ENCODE data around the gene ZFAND2A.
"Not testable (repeated sequence)": the region's sequence is repeated elsewhere in the genome, so short reads cannot be mapped to it uniquely, and the experiment has no call there.

The ZFAND2A gene

DNA sequence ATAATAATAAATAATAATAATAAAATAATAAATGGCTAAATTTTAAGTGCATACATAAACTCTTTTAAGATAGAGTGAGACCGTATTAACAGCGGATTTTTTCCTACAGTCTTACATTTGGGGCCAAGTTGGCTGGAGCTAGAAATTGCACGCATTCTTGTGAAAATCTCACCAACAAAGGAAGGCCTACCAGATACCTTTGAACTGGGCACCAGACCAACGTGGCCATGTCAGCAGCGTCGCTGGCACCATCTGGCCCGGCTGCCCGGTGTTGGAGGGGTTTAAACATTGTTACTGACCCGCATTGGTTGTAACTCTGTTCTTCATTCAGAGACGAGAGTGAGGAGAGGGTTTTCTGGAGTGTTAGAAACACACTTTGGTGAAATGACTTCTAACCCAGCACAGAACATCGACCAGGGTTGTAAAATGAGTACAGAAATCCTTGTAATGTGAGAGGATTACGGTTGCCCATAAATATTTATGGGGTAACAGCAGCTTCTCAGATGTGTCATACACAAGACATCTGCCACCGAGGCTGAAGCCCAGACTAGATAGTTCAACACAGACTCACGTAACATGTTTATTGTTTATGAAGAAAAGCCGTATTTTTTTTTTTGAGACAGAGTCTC lies 38.1 kb upstream of the ZFAND2A start:
- TF ChIP-seq, protein P1, sequence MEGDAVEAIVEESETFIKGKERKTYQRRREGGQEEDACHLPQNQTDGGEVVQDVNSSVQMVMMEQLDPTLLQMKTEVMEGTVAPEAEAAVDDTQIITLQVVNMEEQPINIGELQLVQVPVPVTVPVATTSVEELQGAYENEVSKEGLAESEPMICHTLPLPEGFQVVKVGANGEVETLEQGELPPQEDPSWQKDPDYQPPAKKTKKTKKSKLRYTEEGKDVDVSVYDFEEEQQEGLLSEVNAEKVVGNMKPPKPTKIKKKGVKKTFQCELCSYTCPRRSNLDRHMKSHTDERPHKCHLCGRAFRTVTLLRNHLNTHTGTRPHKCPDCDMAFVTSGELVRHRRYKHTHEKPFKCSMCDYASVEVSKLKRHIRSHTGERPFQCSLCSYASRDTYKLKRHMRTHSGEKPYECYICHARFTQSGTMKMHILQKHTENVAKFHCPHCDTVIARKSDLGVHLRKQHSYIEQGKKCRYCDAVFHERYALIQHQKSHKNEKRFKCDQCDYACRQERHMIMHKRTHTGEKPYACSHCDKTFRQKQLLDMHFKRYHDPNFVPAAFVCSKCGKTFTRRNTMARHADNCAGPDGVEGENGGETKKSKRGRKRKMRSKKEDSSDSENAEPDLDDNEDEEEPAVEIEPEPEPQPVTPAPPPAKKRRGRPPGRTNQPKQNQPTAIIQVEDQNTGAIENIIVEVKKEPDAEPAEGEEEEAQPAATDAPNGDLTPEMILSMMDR (IDR thresholded peaks at IDR 0.05; ENCODE audit: borderline replicate concordance, control extremely low read depth, extremely low read depth, insufficient read depth, missing control alignments): no peak
- in situ Hi-C loops (cut with MboI; ENCODE audit: low sequenced_read_pairs, unreplicated experiment): no loop called here
- no peak for DNase-seq (ENCODE audit: low spot score)

DNA sequence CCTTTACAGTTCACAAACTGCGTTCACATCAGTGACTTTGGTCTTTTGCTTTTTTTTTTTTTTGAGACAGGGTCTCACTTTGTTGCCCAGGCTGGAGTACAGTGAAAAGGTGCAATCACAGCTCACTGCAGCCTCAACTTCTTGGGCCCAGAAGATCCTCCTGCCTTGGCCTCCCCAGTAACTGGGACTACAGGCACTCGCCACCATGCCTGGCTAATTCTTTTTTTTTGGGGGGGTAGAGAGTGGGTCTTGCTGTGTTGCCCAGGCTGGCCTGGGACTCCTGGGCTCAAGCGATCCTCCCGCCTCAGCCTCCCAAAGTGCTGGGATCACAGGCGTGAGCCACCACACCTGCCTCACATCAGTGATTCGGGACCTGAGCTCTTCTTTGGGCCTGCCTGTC lies 37.0 kb upstream of the ZFAND2A start:
- DNase-seq (ENCODE audit: low spot score): no peak
- TF ChIP-seq, protein P1 (IDR thresholded peaks at IDR 0.05; ENCODE audit: borderline replicate concordance, control extremely low read depth, extremely low read depth, insufficient read depth, missing control alignments): no peak
- in situ Hi-C loops (cut with MboI; ENCODE audit: low sequenced_read_pairs, unreplicated experiment): no loop called here

DNA sequence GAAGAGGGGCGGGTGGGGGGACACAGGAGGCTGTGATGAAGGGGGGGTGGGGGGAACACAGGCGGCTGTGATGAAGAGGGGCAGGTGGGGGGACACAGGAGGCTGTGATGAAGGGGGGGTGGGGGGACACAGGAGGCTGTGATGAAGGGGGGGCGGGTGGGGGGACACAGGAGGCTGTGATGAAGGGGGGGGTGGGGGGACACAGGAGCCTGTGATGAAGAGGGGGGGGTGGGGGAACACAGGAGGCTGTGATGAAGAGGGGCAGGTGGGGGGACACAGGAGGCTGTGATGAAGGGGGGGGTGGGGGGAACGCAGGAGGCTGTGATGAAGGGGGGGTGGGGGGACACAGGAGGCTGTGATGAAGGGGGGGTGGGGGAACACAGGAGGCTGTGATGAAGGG lies 36.4 kb upstream of the ZFAND2A start:
- DNase-seq (ENCODE audit: low spot score); in situ Hi-C loops (cut with MboI; ENCODE audit: low sequenced_read_pairs, unreplicated experiment): not testable (repeated sequence)

DNA sequence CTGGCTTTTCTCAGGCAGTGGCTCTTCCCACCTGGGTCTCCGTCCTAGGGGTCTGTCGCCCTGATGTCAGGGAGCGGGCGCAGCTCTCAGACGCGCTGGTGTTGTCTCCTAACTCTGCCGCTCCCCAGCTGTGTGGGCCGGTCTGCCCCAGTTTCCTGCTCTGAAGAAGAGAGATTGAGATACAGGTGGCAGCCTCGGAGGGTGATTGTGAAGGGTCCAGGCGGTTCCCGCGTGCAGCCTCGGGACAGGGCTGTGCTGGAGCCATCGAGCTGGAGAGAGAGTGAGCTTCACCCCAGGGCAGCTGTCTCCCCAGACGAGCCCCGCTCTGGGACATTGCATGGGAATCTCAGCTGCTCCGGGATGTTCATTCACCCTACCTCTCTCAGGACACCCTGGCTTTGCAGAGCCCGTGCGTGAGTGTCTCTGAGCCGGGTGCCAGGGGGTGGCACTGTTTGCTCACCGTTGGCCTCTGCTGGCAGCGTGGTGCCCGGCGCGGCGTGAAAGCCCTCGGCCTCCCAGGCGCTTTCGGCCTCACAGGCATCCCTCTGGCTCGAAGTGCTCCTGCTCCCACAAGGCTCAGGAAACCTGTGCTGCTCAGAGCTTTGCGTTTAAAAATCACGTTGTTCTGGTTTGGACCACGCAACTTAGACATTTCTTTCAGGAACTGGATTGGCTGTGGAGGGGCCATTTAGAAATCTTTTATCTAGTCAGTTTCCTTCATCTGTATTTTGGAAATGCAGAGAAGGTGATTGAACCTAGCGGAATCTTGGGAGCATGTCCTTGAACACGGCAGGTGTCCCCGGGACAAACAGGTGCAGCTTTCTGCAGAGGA lies 33.8 kb upstream of the ZFAND2A start:
- in situ Hi-C loops (cut with MboI; ENCODE audit: low sequenced_read_pairs, unreplicated experiment): no loop called here
- no peak for DNase-seq (ENCODE audit: low spot score)
- TF ChIP-seq, protein P1 (IDR thresholded peaks at IDR 0.05; ENCODE audit: borderline replicate concordance, control extremely low read depth, extremely low read depth, insufficient read depth, missing control alignments): no peak

DNA sequence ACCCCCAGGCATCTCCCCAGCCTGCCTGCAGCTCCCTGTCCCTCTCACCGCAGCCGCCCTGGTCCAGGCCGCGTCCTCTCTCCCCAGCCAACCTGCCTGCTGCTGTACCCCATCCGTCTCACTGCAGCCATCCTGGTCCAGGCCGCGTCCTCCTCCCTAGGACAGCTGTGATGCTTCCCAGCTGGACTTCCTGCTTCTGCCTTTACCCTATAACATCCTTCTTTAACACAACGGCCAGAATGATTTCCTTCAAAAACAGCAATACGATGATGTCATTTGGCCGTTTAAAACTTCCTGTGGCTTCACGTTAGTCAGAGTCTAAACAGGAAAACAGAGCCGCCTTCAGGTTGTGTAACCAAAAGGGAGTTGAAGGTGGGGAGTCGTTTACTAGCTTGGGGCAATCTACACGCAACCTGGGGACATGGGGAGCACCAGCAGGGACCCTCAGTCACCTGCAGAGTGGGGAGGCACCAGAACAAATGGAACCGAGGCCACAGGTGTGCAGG lies 32.2 kb upstream of the ZFAND2A start:
- DNase-seq (ENCODE audit: low spot score): no peak
- TF ChIP-seq, protein P1 (IDR thresholded peaks at IDR 0.05; ENCODE audit: borderline replicate concordance, control extremely low read depth, extremely low read depth, insufficient read depth, missing control alignments): no peak
- in situ Hi-C loops (cut with MboI; ENCODE audit: low sequenced_read_pairs, unreplicated experiment): no loop called here

DNA sequence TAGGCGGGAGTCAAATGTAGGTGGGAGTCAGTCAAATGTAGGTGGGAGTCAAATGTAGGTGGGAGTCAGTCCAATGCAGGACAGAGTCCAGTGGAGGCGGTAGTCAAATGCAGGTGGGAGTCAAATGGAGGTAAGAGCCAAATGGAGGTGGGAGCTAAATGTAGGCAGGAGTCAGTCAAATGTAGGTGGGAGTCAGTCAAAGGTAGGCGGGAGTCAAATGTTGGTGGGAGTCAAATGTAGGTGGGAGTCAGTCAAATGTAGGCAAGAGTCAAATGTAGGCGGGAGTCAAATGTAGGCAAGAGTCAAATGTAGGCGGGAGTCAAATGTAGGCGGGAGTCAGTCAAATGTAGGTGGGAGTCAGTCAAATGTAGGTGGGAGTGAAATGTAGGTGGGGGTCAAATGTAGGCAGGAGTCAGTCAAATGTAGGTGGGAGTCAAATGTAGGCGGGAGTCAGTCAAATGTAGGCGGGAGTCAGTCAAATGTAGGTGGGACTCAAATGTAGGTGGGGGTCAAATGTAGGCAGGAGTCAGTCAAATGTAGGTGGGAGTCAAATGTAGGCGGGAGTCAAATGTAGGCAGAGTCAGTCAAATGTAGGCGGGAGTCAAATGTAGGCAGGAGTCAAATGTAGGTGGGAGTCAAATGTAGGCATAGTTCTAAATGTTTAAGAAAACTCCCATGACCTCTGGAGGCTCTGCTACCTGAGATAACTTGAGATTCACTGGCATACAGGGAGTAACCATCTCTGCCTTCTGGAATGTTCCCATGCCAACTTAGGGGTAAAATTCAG lies 30.2 kb upstream of the ZFAND2A start:
- TF ChIP-seq, protein P1 (IDR thresholded peaks at IDR 0.05; ENCODE audit: borderline replicate concordance, control extremely low read depth, extremely low read depth, insufficient read depth, missing control alignments): no peak
- in situ Hi-C loops (cut with MboI; ENCODE audit: low sequenced_read_pairs, unreplicated experiment): no loop called here
- no peak for DNase-seq (ENCODE audit: low spot score)
